Suppressor macrophage treated with lipopolysaccharide for 1 hour (primary cell): Measurements from ENCODE around the gene ACBD3.

Experiments
- DNase-seq, 3 donors: peaks; one replicate each; pipeline ENCODE4 v3.0.0-alpha.2; 2020 to 2022

ACBD3 gene

GRCh38 chr1:226133504-226134123, 52.9 kb downstream of the ACBD3 start:
- DNase-seq, result no peak

DNA sequence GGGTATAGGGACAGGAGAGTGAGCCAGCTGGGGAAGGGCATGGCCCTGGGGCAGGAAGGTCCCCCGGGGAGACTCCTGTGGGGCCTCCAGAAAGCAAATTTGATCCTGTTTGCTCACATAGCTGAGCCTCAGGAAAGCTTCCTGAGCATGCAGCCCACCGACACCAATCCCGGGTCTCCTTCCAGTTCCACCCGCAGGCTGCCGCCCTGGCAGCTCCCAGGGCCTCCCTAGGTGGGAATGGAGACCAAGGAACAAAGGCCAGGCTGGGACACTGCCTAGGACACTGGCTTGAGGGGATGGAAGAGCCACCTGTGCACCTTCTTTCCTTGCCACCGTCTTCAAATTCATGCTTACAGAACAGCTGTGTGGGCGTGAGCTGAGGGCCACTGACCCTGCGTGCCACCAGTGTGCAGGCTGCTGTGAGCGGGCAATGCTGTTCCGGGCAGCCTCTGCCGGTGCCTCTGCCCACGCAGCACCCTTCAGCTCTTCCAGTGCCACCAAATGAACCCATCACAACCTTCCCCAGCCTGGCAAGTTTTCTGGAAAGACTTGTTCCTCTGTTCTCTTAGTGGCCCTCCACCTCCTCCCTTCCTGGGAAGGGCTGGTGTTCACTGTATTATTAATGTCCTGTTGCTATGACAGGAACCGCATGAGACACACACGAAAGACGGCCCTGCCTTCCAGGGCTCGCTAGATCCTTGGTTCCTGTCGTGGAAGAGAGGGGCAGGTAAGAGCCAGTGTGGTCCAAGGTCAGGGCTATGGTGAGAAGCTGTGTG, 53.6 kb downstream of the ACBD3 start:
- no peak for DNase-seq

DNA sequence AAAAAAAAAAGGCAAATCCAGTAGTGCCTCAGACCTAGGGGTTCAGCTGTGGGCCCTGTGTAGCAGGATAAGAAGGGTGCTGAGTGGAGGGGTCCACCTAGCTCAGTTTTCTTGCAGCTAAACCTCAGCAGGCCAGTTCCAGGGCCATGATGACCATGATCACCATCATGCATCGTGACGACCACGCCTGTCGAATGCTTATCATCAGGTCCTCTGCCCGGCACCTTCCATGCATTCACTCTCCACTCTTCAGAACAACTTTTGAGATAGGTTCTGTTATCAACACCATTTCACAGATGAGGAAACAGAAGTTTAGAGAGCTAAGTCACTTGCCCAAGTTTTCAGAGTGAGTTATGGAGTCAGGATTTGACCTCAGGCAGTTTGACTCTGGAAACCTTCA, 54.9 kb downstream of the ACBD3 start:
- DNase-seq, result no peak

GRCh38 chr1:226129230-226129629, 57.3 kb downstream of the ACBD3 start:
- DNase-seq, result no peak

GRCh38 chr1:226128487-226129075, 58.0 kb downstream of the ACBD3 start:
- no peak for DNase-seq

DNA sequence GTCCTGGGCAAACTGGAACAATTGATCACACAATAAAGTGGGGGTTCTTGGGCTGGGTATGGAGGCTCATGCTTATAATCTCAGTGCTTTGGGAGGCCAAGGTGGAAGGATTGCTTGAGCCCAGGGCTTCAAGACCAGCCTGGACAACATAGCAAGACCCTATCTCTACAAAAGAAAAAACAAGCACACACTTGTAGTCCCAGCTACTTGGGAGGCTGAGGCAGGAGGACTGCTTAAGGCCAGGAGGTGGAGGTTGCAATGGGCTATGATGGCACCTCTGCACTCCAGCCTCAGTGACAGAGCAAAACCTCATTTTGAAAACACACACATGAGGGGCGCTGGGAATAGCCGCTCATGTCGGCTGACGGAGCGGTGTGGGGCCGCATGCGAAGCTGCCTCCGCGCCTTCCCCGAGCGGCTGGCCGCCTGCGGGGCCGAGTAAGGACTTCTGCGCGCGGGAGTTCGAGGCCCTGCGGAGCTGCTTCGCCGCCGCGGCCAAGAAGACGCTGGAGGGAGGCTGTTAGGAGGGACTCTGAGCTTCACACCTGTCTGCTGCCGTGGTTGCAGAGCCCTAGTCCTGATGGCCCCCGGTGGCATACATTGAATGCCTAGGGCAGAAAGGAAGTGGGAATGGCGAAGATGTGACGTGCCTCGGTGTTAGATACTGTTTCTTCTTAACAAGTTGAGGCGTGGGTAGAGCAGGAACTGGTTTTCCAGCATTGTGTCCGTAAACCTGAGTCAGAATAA, 59.5 kb downstream of the ACBD3 start:
- DNase-seq, result no peak

DNA sequence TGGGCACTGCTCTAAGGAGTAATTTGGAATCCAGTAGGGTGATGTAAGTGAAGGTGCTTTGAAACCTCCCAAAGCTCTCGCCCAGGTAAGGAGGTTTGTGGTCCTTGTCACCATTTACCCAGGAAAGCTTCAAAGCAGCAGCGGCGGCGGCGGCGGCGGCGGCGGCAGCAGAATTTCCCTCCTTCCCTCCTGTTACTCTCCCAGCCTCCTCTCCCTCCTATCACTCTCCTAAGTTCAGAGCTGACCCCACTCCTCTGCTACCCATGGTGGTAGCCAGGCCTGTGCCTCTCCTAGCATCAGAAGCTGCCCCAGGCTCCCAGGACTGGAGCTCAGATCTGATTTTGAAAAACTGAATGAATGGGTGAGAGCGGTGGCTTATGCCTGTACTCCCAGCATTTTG, 60.7 kb downstream of the ACBD3 start:
- no peak for DNase-seq

DNA sequence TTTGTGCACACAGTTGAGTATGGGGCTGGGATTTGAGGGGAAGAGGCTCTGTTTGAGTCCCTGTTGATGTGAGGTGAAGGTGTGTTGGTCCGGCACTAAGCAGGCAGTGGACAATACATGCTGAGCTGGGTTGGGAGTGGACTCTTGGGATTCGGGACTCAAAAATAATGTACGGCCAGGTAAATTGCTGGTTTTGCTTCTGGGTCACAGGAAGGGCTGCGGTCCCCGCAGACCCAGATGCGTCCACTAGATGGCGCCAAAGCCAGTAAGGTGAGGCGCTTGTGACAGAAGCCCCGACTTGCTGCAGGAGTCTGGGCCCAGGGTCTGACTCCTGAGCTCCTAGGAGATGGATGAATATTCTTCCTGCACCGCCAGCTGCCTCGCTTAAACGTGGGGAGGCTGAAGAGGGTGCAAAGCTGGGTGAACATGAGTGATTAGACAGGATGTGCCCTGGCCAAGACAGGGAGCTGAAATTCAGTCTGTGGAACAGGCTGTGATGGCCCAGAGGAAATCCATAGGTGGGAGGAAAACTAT, 61.4 kb downstream of the ACBD3 start:
- DNase-seq, result peak; percentile 82 to 91 (median 89)

- no peak for DNase-seq
Observed at GRCh38 chr1:226123591-226124471, 62.7 kb downstream of the ACBD3 start.

- no peak for DNase-seq
Observed at GRCh38 chr1:226123212-226123560, 63.4 kb downstream of the ACBD3 start.

DNA sequence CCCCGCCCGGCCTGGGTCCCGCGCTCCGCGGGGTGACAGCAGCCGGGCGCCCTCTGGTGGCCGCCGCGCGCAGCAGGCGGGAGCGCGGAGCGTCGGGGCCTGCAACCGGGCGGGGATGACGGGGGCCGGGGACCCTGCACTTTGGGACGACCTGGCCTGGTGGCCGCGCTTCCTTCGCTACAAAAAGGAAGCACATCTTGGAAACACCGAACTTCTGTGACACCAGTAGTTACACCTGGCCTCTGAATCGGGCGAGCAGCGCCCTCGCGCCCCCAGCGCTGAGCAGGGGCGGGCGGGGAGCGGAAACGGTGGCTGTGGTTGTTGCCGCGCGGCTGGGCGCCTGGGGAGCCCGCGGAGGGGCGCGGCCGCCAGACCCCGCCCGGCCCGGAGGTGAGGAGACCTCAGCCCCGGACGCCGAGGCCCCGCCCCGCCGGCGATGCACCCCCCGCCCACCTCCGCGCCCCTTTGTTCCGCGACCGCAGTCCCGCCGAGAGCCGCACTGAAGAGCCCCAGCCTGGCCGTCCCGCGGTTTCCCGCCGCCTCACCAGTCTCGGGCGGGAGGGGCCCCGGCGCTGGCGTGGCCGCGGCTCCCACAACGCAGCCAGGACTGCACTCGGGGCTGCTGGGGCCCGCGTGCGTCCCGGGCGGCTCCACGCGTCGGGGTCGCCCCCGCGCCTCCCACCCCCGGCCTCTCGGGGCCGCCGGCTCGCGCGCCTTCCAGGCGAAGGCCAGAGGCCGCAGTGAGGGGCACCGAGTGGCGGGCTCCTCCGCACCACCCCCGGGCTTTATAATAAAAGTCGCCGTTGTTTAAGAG, 64.7 kb downstream of the ACBD3 start:
- DNase-seq, result peak; percentile 73 to 91 (median 80)

- DNase-seq, result no peak
Observed at GRCh38 chr1:226121049-226121586, 65.4 kb downstream of the ACBD3 start.

GRCh38 chr1:226120398-226120797, 66.1 kb downstream of the ACBD3 start:
- no peak for DNase-seq

- DNase-seq, result no peak
Observed at GRCh38 chr1:226119169-226119568, 67.4 kb downstream of the ACBD3 start.

DNA sequence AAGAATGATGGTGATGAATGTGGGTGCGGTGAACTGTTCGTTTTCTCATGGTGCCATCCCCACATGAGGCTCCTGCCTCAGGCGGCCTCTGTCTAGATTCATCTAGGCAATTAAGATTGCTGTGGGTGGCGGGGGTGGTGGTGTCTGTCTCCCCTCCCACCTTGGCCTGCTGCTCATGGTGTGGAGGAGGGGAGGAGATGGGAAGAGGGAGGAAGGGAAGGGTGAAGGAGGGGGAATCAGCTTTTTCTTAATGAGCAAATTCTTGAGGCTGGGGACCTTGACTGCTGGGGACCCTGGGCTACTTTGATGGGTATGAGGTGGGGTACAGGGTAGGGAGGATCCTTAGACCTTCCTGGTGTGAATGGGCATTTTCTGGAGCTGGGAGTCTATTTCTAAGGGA, 68.2 kb downstream of the ACBD3 start:
- no peak for DNase-seq

GRCh38 chr1:226117330-226117729, 69.2 kb downstream of the ACBD3 start:
- DNase-seq, result no peak

DNA sequence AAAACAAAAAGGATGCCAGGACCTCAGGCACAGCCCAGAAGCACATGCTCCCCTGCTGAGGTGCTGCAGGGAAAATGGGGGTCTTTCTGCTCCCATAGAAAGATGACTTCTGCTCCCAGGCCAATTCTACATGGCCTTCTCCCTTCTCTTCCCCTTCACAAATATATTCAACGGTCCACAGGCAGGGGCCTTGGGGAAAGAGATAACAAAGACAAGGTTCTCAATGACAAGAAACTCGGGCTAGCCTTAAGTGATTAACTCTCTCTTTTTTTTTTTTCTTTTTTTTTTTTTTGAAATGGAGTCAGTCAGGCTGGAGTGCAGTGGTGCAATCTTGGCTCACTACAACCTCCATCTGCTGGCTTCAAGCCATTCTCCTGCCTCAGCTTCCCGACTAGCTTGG, 69.9 kb downstream of the ACBD3 start:
- DNase-seq, result no peak

GRCh38 chr1:226112626-226113025, 73.9 kb downstream of the ACBD3 start:
- DNase-seq, result no peak

DNA sequence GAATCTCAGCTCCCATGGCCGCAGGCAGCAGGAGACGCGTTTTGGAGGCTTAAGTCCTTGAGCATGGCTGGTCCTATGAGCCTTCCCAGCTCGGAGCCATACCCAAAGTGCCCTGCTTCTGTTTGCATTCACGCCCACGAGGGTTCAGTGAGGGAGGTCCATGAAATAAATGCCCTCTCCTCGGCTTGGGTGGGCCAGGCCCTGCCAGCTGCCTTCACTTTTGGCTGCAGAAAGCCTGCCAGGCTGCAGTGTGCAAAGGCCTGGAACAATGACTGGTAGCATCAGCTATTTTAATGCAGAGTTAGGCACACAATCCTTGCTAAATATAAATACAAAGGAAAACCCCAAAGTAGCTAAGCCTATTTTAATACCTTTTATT, 74.7 kb downstream of the ACBD3 start:
- DNase-seq, result no peak

GRCh38 chr1:226111098-226111882, 75.3 kb downstream of the ACBD3 start:
- no peak for DNase-seq
